Measurements from ENCODE around the gene KLHDC7B. TPM values are rescaled to one million over a fixed set of nuclear protein-coding genes. Genes with fewer than 3 reads are reported as not detected.

The KLHDC7B gene
- total and polyA plus RNA-seq, 2 of the 13 experiments (the other 11 are each of a cell fraction or from before 2014, with no cell fraction given) = 0.11 TPM; not detected in 1

GRCh38 chr22:50529897-50530579, 15.7 kb upstream of the KLHDC7B start, which contains the start of gene TYMP (continued):
- TF ChIP-seq TERF1 (CRISPR knock-in tag; IDR thresholded peaks at IDR 0.05) (no peak), ZNF780A (CRISPR knock-in tag; IDR thresholded peaks at IDR 0.05) (no peak), ZSCAN9 (CRISPR knock-in tag; IDR thresholded peaks at IDR 0.05; ENCODE audit: borderline replicate concordance) (peak; percentile 81), NCOA1 (CRISPR knock-in tag; IDR thresholded peaks at IDR 0.05) (no peak; the same call in 1 of the 2 replicates), MZF1 (CRISPR knock-in tag; IDR thresholded peaks at IDR 0.05; ENCODE audit: borderline replicate concordance) (0 out of 2 replicates have a peak, but pooled peaks have one; percentile 46), CENPX (CRISPR knock-in tag; IDR thresholded peaks at IDR 0.05) (no peak), ZNF691 (CRISPR knock-in tag; IDR thresholded peaks at IDR 0.05; ENCODE audit: borderline replicate concordance, low read depth) (peak; percentile 69; the same call in 1 of the 2 replicates), ZFP90 (CRISPR knock-in tag; IDR thresholded peaks at IDR 0.05; ENCODE audit: borderline replicate concordance) (peak; percentile 18; the same call in 1 of the 2 replicates), ZNF704 (CRISPR knock-in tag; IDR thresholded peaks at IDR 0.05; ENCODE audit: borderline replicate concordance) (no peak), ZNF577 (CRISPR knock-in tag; IDR thresholded peaks at IDR 0.05; ENCODE audit: borderline replicate concordance, low read depth) (no peak), CTCF (CRISPR knock-in tag; IDR thresholded peaks at IDR 0.05) (peak; percentile 12; the same call in 1 of the 2 replicates), ZBTB7A (CRISPR knock-in tag; IDR thresholded peaks at IDR 0.05) (peak; percentile 87; the same call in 1 of the 2 replicates), ZNF275 (CRISPR knock-in tag; IDR thresholded peaks at IDR 0.05; ENCODE audit: borderline replicate concordance) (peak; percentile 70; the same call in 1 of the 2 replicates), RARA (CRISPR knock-in tag; IDR thresholded peaks at IDR 0.05) (peak; percentile 62), PRDM10 (CRISPR knock-in tag; IDR thresholded peaks at IDR 0.05; ENCODE audit: low read depth) (no peak), ZNF468 (CRISPR knock-in tag; IDR thresholded peaks at IDR 0.05) (0 out of 2 replicates have a peak, but pooled peaks have one; percentile 60), ZNF546 (CRISPR knock-in tag; conservative IDR thresholded peaks at IDR 0.05) (no peak; the same call in 1 of the 2 replicates)
